BJ (cell line): Measurements from ENCODE around the gene JPH4. TPM values are rescaled to one million over a fixed set of nuclear protein-coding genes. Genes with fewer than 3 reads are reported as not detected.

Experiments used
- CTCF ChIA-PET: fragments of 350-600 bp; formaldehyde crosslinking; extraction: SDS; loops from one replicate; lab custom pipeline; 2021; ENCODE audit warnings: antibody characterized with exemption, inconsistent platforms; lab: Yijun Ruan, JAX
- POLR2A ChIA-PET: fragments of 300-600 bp; sonication (Branson Sonifier 250); formaldehyde crosslinking; extraction: SDS; loops from one replicate; lab custom pipeline; 2021; ENCODE audit warnings: antibody characterized with exemption; lab: Charles Lee
- DNase-seq: peaks from one replicate; pipeline ENCODE4 v3.0.0-alpha.2; 2011; ENCODE audit warnings: low read depth
- H3K27me3 ChIP-seq: 2 replicates; pipeline ENCODE4 v1.6.0; 2011; ENCODE audit warnings: low read length; ENCODE audit not compliant: control insufficient read depth, insufficient read depth
- H3K36me3 ChIP-seq: 2 replicates; pipeline ENCODE4 v1.5.1; 2011; ENCODE audit warnings: low read length; ENCODE audit not compliant: control insufficient read depth, insufficient read depth
- H3K4me3 ChIP-seq: 2 replicates; pipeline ENCODE4 v1.5.1; 2011; ENCODE audit warnings: low read depth, mild to moderate bottlenecking, control low read depth, low read length
- polyA plus RNA-seq: library from polyadenylated mRNA; depleted of rRNA; stranded (reverse); fragments of >200 nt; gene quantifications from 2 replicates; pipeline ENCODE4 v1.2.3, GENCODE V29; 2011
- TF ChIP-seq, protein P1 (sequence below): IDR thresholded peaks from 2 replicates; pipeline ENCODE4 v1.5.1; 2011; ENCODE audit warnings: low read depth, mild to moderate bottlenecking, control low read depth, inconsistent platforms, low read length, moderate library complexity; ENCODE audit not compliant: insufficient read depth

JPH4 gene
- polyA plus RNA-seq, 1 experiment, result not detected

DNA sequence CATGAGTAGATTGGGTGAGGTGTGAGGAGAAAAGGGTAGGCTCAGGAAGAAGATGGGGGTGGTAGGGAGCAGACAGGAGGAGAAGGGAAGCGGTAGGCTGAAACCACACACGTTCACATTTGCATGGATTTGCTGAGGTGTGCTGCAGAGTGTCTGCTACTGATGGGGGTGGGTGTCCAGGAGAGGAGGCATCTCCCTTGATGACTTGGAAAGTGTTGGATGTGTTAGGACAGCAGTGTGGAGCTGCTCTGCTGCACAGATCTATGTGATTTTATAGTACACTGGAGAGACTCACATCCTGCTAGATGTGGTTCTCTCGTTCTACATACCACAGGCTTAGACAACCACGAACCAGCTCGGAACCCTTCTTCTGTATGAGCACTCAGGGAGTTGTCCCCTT lies 36.3 kb downstream of the JPH4 start:
- ChIA-PET CTCF (interaction anchor here (0.7 to 4.4 kb wide), 4 partner anchors 13 to 388 kb away, joined by 3 to 29 read pairs (median 4); no protein-coding TSS in a partner anchor), POLR2A (no interaction called here)
- TF ChIP-seq, protein P1, sequence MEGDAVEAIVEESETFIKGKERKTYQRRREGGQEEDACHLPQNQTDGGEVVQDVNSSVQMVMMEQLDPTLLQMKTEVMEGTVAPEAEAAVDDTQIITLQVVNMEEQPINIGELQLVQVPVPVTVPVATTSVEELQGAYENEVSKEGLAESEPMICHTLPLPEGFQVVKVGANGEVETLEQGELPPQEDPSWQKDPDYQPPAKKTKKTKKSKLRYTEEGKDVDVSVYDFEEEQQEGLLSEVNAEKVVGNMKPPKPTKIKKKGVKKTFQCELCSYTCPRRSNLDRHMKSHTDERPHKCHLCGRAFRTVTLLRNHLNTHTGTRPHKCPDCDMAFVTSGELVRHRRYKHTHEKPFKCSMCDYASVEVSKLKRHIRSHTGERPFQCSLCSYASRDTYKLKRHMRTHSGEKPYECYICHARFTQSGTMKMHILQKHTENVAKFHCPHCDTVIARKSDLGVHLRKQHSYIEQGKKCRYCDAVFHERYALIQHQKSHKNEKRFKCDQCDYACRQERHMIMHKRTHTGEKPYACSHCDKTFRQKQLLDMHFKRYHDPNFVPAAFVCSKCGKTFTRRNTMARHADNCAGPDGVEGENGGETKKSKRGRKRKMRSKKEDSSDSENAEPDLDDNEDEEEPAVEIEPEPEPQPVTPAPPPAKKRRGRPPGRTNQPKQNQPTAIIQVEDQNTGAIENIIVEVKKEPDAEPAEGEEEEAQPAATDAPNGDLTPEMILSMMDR, result no peak
- no peaks in the 10 kb centered on the region for H3K36me3 ChIP-seq
- no peaks in the 10 kb centered on the region for H3K27me3 ChIP-seq
- H3K4me3 ChIP-seq, result no peak overlapping the region
- DNase-seq, result no peak

DNA sequence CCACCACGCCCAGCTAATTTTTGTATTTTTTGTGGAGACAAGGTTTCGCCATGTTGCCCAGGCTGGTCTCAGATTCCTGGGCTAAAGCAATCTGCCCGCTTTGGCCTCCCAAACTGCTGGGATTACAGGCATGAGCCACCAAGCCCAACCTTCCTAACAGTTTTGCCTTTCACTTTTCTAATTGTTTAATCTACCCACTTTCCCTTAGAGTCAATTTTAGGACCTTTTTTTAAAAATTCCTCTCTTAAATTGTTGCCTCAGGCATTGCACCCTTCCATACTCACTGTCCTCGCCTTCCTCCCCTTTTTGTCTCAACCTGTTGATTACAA lies 38.5 kb downstream of the JPH4 start:
- Histone ChIP-seq H3K4me3 (no peak overlapping the region), H3K36me3 (no peaks in the 10 kb centered on the region), H3K27me3 (no peaks in the 10 kb centered on the region)
- POLR2A ChIA-PET, result no interaction called here
- TF ChIP-seq, protein P1, result no peak
- CTCF ChIA-PET, result interaction anchor here (1.0 to 4.4 kb wide), 6 partner anchors 8 to 61 kb away, joined by 3 to 29 read pairs (median 3); no protein-coding TSS in a partner anchor
- DNase-seq, result no peak

DNA sequence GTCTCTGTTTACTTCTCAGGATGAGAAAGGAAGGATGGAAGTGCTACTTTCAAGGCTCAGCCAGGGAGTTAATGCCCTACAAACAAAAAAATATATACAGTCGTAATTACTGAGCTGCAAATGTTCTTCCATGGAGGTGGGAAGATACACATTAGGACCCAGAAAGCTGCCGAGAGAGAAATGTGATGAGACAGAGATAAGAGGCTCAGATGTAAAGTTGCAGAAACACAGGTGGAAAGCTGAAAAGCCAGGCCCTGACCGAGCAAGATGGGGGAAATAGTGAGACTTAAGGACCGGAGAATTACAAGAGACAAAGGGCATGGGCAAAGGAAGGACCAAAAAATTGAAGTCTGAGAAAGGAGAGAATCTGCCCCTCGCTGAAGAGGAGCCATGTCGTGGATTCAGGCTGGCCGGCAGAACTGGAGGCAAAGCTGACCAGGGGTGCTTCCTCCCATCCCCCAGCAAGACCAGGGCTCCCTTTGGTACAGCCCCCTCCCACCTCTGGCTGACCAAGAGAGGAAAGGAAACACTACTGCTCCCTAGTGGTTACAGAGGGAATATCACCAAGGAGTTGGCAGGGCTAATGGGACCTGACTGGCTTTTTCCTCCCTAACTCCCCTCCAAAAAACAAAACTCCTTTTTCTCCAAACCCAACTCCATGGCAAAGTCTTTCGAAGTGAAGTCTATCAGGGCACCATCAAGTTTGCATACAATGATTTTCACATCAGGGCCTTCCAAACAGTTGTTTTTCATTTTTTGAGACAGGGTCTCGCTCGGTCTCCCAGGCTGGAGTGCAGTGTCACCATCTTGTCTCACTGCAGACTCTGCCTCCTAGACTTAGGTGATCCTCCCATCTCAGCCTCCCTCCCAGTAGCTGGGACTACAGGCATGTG lies 39.1 kb downstream of the JPH4 start:
- TF ChIP-seq, protein P1, result peak; percentile 63
- Histone ChIP-seq H3K4me3 (no peak overlapping the region), H3K36me3 (no peaks in the 10 kb centered on the region), H3K27me3 (no peaks in the 10 kb centered on the region)
- CTCF ChIA-PET, result interaction anchor here (0.9 to 4.4 kb wide), 13 partner anchors 9 to 61 kb away, joined by 3 to 29 read pairs (median 4); no protein-coding TSS in a partner anchor
- POLR2A ChIA-PET, result no interaction called here
- DNase-seq, result no peak

DNA sequence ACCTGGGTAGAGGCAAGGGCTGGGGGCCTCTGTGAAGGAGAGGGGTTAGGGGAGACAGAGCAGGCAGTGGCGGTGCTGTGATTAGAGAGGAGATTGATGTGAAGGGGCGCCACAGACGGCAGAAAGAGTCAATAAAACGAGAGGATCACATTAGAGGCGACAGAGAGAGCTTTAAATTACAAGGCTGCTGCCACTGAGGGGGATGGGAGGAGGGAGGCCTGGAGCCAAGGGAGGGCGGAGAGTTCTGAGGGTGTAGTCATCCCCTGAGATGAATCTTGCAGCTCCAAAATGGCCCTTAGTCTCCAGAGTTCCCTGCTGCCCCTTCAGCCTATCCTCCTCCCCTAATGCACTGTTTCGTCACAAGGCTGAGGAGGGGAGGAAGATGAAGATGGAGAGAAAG lies 39.8 kb downstream of the JPH4 start:
- H3K27me3 ChIP-seq, result no peaks in the 10 kb centered on the region
- ChIA-PET POLR2A (no interaction called here), CTCF (interaction anchor here (0.9 to 4.4 kb wide), 11 partner anchors 9 to 61 kb away, joined by 3 to 29 read pairs (median 4); no protein-coding TSS in a partner anchor)
- TF ChIP-seq, protein P1, result no peak
- H3K36me3 ChIP-seq, result no peaks in the 10 kb centered on the region
- no peak overlapping the region for H3K4me3 ChIP-seq
- DNase-seq, result no peak

DNA sequence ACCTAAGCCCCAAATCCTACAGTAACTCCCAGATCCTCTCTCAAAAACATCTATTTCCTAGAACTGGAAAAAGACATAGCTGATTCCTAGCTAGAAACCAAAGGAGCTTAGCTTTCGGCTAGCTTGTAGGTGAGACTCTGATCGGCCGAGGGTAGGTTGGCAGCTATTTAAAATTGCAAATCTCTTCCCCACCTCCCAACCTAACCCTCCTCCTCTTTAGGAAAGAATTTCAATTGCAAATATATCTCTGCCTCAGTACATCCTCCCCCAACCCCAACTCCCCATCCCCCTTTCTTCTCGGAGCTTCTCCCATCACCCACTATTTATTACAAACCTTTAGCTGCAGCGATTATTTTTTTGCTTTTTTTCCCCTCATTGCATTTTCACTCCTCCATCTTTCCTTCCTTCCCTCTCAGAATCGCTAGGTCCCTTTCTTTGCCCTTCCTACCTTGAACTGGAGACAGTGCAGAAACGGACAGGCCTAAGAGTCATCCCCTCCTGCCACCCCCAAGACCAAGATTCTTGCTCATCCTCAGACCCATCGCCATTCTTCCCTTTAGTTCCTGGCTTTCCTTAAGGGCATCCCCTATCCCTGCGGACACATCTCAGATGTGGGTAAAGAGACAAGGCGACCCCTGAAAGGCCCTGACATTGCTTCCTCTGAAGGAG lies 40.4 kb downstream of the JPH4 start:
- no peaks in the 10 kb centered on the region for H3K36me3 ChIP-seq
- POLR2A ChIA-PET, result no interaction called here

More for the DNA sequence above, 40.4 kb downstream of the JPH4 start:
- Histone ChIP-seq H3K4me3 (no peak overlapping the region), H3K27me3 (no peaks in the 10 kb centered on the region)
- no peak for DNase-seq
- TF ChIP-seq, protein P1, result no peak
- CTCF ChIA-PET, result interaction anchor here (1.0 to 4.4 kb wide), 9 partner anchors 9 to 61 kb away, joined by 3 to 29 read pairs (median 4); no protein-coding TSS in a partner anchor
